Urinary bladder (tissue), 4 donors: ENCODE measurements around the gene ARIH2. TPM values are rescaled to one million over a fixed set of nuclear protein-coding genes. Genes with fewer than 3 reads are reported as not detected.

Source experiments
- DNase-seq: peaks from one replicate; pipeline ENCODE4 v3.0.0-alpha.2; 2015; ENCODE audit errors: extremely low spot score
- H3K27ac ChIP-seq: one replicate; pipeline ENCODE4 v1.5.1; 2013; ENCODE audit warnings: low read depth, mild to moderate bottlenecking, moderate library complexity
- H3K36me3 ChIP-seq: one replicate; pipeline ENCODE4 v1.6.1; 2013; ENCODE audit warnings: mild to moderate bottlenecking, moderate library complexity; ENCODE audit not compliant: insufficient read depth
- H3K4me1 ChIP-seq: one replicate; pipeline ENCODE4 v1.6.1; 2013; ENCODE audit warnings: mild to moderate bottlenecking, moderate library complexity; ENCODE audit not compliant: insufficient read depth
- H3K4me3 ChIP-seq: one replicate; pipeline ENCODE4 v1.5.1; 2013; ENCODE audit warnings: low read depth, low read length
- WGBS: extraction: QIAGEN DNeasy Blood & Tissue Kit; methylation state at CpG from one replicate; pipeline ENCODE4 v1.1.7; 2013; 5-methylcytosine and 5-hydroxymethylcytosine counted together
- polyA plus RNA-seq: library from polyadenylated mRNA; stranded (reverse); fragments of 200-250 nt; gene quantifications from one replicate; pipeline ENCODE4 v1.2.3, GENCODE V29; 2013
- small RNA-seq: library from RNA; depleted of rRNA; stranded (forward); fragments of <200 nt; gene quantifications from one replicate; pipeline ENCODE3, GENCODE V24; 2014
- total RNA-seq: library from RNA; depleted of rRNA; stranded (reverse); fragments of >200 nt; gene quantifications from one replicate; pipeline ENCODE4 v1.2.3, GENCODE V29; 2014
- donor health status: healthy with polysubstance abuse.
- donor health status: healthy.

The ARIH2 gene
- total and polyA plus RNA-seq, 2 donors: 59.9 to 71.6 TPM

- 95% methylated on average over 9 of the region's 9 CpGs for WGBS
- Histone ChIP-seq H3K4me1 (no peaks in the 10 kb centered on the region), H3K36me3 (peaks cover 5% of the 10 kb centered on the region), H3K27ac (no peak overlapping the region), H3K4me3 (no peak overlapping the region)
- DNase-seq: no peak
Observed at GRCh38 chr3:49027634-49028033, 109.0 kb downstream of the ARIH2 start.

- peaks cover 7% of the 10 kb centered on the region for H3K36me3 ChIP-seq
- WGBS: 83% methylated on average over 4 of the region's 4 CpGs
- H3K27ac ChIP-seq: no peak overlapping the region
- no peaks in the 10 kb centered on the region for H3K4me1 ChIP-seq
- H3K4me3 ChIP-seq: no peak overlapping the region
- DNase-seq: no peak
Observed at GRCh38 chr3:49028298-49028672, 109.6 kb downstream of the ARIH2 start.

- peak; percentile 73 for DNase-seq
- peaks cover 7% of the 10 kb centered on the region for H3K36me3 ChIP-seq
- 2% methylated on average over 55 of the region's 55 CpGs for whole genome bisulfite sequencing
- H3K4me1 ChIP-seq: no peaks in the 10 kb centered on the region
- peak within 1 kb of the TSS; percentile 89 for H3K27ac ChIP-seq
- H3K4me3 ChIP-seq: peak within 1 kb of the TSS; percentile 61
Observed at GRCh38 chr3:49028673-49029562, 110.3 kb downstream of the ARIH2 start, which contains the start of gene IMPDH2. Gene IMPDH2, minus strand, starts transcription at chr3:49029398. Its CDS starts 48 bp downstream, at chr3:49029350.

GRCh38 chr3:49029563-49029884, 110.9 kb downstream of the ARIH2 start:
- Histone ChIP-seq H3K36me3 (peaks cover 6% of the 10 kb centered on the region), H3K4me1 (no peaks in the 10 kb centered on the region), H3K27ac (peak overlapping the region; percentile 77), H3K4me3 (no peak overlapping the region)
- WGBS: 2% methylated on average over 7 of the region's 7 CpGs
- DNase-seq: no peak

- peaks cover 7% of the 10 kb centered on the region for H3K36me3 ChIP-seq
- no peak for DNase-seq
- H3K27ac ChIP-seq: no peak overlapping the region
- H3K4me3 ChIP-seq: no peak overlapping the region
- no peaks in the 10 kb centered on the region for H3K4me1 ChIP-seq
- WGBS: 90% methylated on average over 6 of the region's 6 CpGs
Observed at GRCh38 chr3:49030321-49030720, 111.7 kb downstream of the ARIH2 start.

GRCh38 chr3:49032646-49033304, 114.1 kb downstream of the ARIH2 start:
- peaks cover 7% of the 10 kb centered on the region for H3K36me3 ChIP-seq
- no peak for DNase-seq
- 88% methylated on average over 6 of the region's 6 CpGs for WGBS

GRCh38 chr3:49034650-49035049, 116.0 kb downstream of the ARIH2 start:
- H3K36me3 ChIP-seq: peaks cover 7% of the 10 kb centered on the region
- no peak overlapping the region for H3K4me3 ChIP-seq
- 91% methylated on average over 2 of the region's 2 CpGs for WGBS

More at GRCh38 chr3:49032646-49033304, 114.1 kb downstream of the ARIH2 start:
- Histone ChIP-seq H3K4me1 (no peaks in the 10 kb centered on the region), H3K4me3 (no peak overlapping the region), H3K27ac (no peak overlapping the region)

GRCh38 chr3:49035281-49035680, 116.6 kb downstream of the ARIH2 start:
- no peaks in the 10 kb centered on the region for H3K4me1 ChIP-seq
- H3K27ac ChIP-seq: no peak overlapping the region
- H3K4me3 ChIP-seq: no peak overlapping the region
- WGBS: 89% methylated on average over 3 of the region's 3 CpGs
- peaks cover 7% of the 10 kb centered on the region for H3K36me3 ChIP-seq
- no peak for DNase-seq

More at GRCh38 chr3:49034650-49035049, 116.0 kb downstream of the ARIH2 start:
- no peaks in the 10 kb centered on the region for H3K4me1 ChIP-seq
- H3K27ac ChIP-seq: no peak overlapping the region
- no peak for DNase-seq

Small RNA genes lying within 50 kb of the gene (small RNA-seq; reads per million reads assigned to genes)
- gene MIR191: 4,314 reads per million, percentile 100 among the genes with 10 or more reads in this experiment
- gene MIR425: 65.7 reads per million, percentile 97 among the genes with 10 or more reads in this experiment

Other genes with a start within 250 kb of the ARIH2 start
- 8.6 TPM for gene NCKIPSD, start 232.9 kb upstream of the ARIH2 start, total RNA-seq
- 18.1 TPM for gene NCKIPSD, start 232.9 kb upstream of the ARIH2 start, polyA plus RNA-seq
- 75.7 TPM for gene IP6K2, start 201.6 kb upstream of the ARIH2 start, total RNA-seq
- 83.2 TPM for gene IP6K2, start 201.6 kb upstream of the ARIH2 start, polyA plus RNA-seq
- 20.5 TPM for gene PRKAR2A, start 71.0 kb upstream of the ARIH2 start, total RNA-seq
- 23.0 TPM for gene PRKAR2A, start 71.0 kb upstream of the ARIH2 start, polyA plus RNA-seq
- gene SLC25A20, start 20.0 kb upstream of the ARIH2 start, total RNA-seq: 11.0 TPM
- 14.1 TPM for gene SLC25A20, start 20.0 kb upstream of the ARIH2 start, polyA plus RNA-seq
- 30.9 TPM for gene P4HTM, start 71.4 kb downstream of the ARIH2 start, total RNA-seq
- 31.6 TPM for gene P4HTM, start 71.4 kb downstream of the ARIH2 start, polyA plus RNA-seq
- 66.2 TPM for gene WDR6, start 88.5 kb downstream of the ARIH2 start, total RNA-seq
- gene WDR6, start 88.5 kb downstream of the ARIH2 start, polyA plus RNA-seq: 132 TPM
- gene DALRD3, start 99.7 kb downstream of the ARIH2 start, total RNA-seq: 26.7 TPM
- 28.3 TPM for gene DALRD3, start 99.7 kb downstream of the ARIH2 start, polyA plus RNA-seq
- gene NDUFAF3, start 103.3 kb downstream of the ARIH2 start, total RNA-seq: 43.2 TPM
- 81.6 TPM for gene NDUFAF3, start 103.3 kb downstream of the ARIH2 start, polyA plus RNA-seq
- 247 TPM for gene IMPDH2, start 110.6 kb downstream of the ARIH2 start, total RNA-seq
- 192 TPM for gene IMPDH2, start 110.6 kb downstream of the ARIH2 start, polyA plus RNA-seq
- 63.0 TPM for gene QRICH1, start 175.2 kb downstream of the ARIH2 start, total RNA-seq
- gene QRICH1, start 175.2 kb downstream of the ARIH2 start, polyA plus RNA-seq: 40.7 TPM
- 197 TPM for gene QARS1, start 185.9 kb downstream of the ARIH2 start, total RNA-seq
- gene QARS1, start 185.9 kb downstream of the ARIH2 start, polyA plus RNA-seq: 242 TPM
- 30.8 TPM for gene USP19, start 202.0 kb downstream of the ARIH2 start, total RNA-seq
- gene USP19, start 202.0 kb downstream of the ARIH2 start, polyA plus RNA-seq: 44.8 TPM
- gene LAMB2, start 214.2 kb downstream of the ARIH2 start, total RNA-seq: 429 TPM
- 366 TPM for gene LAMB2, start 214.2 kb downstream of the ARIH2 start, polyA plus RNA-seq
- 10.3 TPM for gene CCDC71, start 247.5 kb downstream of the ARIH2 start, total RNA-seq
- 25.6 TPM for gene CCDC71, start 247.5 kb downstream of the ARIH2 start, polyA plus RNA-seq